GM12873 (cell line): Measurements from ENCODE around the gene SEC22A.

Experiments used
- CTCF ChIP-seq: IDR thresholded peaks from 2 replicates; pipeline ENCODE4 v1.5.1; 2012; ENCODE audit warnings: low read depth, mild to moderate bottlenecking, moderate library complexity, low read length, control low read depth; ENCODE audit not compliant: insufficient read depth; ENCODE audit errors: missing control alignments

Gene SEC22A

GRCh38 chr3:123267821-123268220 lies 66.1 kb downstream of the SEC22A start:
- TF ChIP-seq CTCF = no peak

- no peak for TF ChIP-seq CTCF
Observed at GRCh38 chr3:123270818-123271217, 69.1 kb downstream of the SEC22A start.

- TF ChIP-seq CTCF = no peak
Observed at GRCh38 chr3:123271466-123272159, 69.9 kb downstream of the SEC22A start.

GRCh38 chr3:123272547-123272946 lies 70.8 kb downstream of the SEC22A start:
- TF ChIP-seq CTCF = no peak

- TF ChIP-seq CTCF = no peak
Observed at GRCh38 chr3:123275691-123276090, 73.9 kb downstream of the SEC22A start.

GRCh38 chr3:123276346-123277006 lies 74.7 kb downstream of the SEC22A start:
- no peak for TF ChIP-seq CTCF

- no peak for TF ChIP-seq CTCF
Observed at GRCh38 chr3:123277106-123277505, 75.4 kb downstream of the SEC22A start.
